Endothelial cell (in vitro differentiated cells): Measurements from ENCODE around the gene PHLDA1. TPM values are rescaled to one million over a fixed set of nuclear protein-coding genes. Genes with fewer than 3 reads are reported as not detected.

Experiments
- DNase-seq: peaks from one replicate; pipeline ENCODE4 v3.0.0; 2021; ENCODE audit warnings: low spot score
- H3K27ac Mint-ChIP-seq: one replicate; pipeline ENCODE4 v1.8.0; 2021; ENCODE audit warnings: mixed read lengths, inconsistent platforms; ENCODE audit not compliant: unreplicated experiment
- H3K27me3 Mint-ChIP-seq: one replicate; pipeline ENCODE4 v1.8.0; 2021; ENCODE audit warnings: mild to moderate bottlenecking, moderate library complexity, mixed read lengths, inconsistent platforms; ENCODE audit not compliant: unreplicated experiment
- H3K36me3 Mint-ChIP-seq: one replicate; pipeline ENCODE4 v1.8.0; 2021; ENCODE audit warnings: mild to moderate bottlenecking, low read depth, mixed read lengths, inconsistent platforms; ENCODE audit not compliant: unreplicated experiment
- H3K4me1 Mint-ChIP-seq: one replicate; pipeline ENCODE4 v1.8.0; 2021; ENCODE audit warnings: mild to moderate bottlenecking, mixed read lengths, inconsistent platforms; ENCODE audit not compliant: unreplicated experiment
- H3K4me3 Mint-ChIP-seq: one replicate; pipeline ENCODE4 v1.8.0; 2021; ENCODE audit warnings: mild to moderate bottlenecking, mixed read lengths, inconsistent platforms; ENCODE audit not compliant: unreplicated experiment
- H3K9me3 Mint-ChIP-seq: one replicate; pipeline ENCODE4 v1.8.0; 2021; ENCODE audit warnings: mixed read lengths, inconsistent platforms; ENCODE audit not compliant: unreplicated experiment
- total RNA-seq: library from RNA; stranded (reverse); fragmentation: NEBNext Ultra II Directional; extraction: Animal tissue kit (Norgen Biotek cat#: 25700); gene quantifications from one replicate; pipeline ENCODE4 v1.2.1, GENCODE V29; 2021; ENCODE audit not compliant: unreplicated experiment
- TF ChIP-seq, protein P1 (sequence below): fragments of 200-600 bp; sonication (generic); IDR thresholded peaks from one replicate; pipeline ENCODE4 v1.5.0; 2021; ENCODE audit warnings: antibody characterized with exemption; ENCODE audit not compliant: unreplicated experiment

The PHLDA1 gene
- total RNA-seq, 1 donor from 2014 or later = 50.3 TPM

DNA sequence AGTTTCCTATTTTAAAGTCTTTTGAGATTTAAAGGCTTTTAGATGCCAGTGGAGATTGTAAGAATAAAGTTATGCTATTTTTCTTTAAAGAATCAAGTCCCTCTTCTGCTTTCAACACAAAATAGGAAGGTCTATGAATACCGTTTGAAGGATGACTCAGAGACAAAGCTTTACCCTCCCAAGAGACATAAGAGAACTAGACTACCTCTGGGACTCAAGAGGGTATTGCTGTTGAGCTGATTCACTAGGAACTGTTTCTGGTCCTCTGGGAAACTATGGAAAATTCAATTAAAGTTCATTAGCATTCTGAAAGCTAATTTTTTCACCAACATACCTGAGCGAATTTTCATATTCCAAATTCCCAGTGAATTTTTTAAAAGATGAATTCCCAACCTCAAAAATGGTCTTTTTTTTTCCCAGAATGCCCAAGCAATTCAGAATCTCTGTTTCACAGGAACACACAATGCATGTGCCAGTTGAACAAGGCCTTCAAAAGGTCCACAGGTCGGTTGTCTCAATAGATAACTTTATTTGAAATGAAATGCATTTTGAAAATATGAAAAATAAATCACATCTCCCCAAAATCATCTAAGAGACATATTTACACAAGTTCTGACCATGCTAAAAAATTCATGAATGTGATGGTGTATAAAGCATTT is 6.5 kb downstream of the PHLDA1 start:
- H3K4me1 Mint-ChIP-seq = peaks cover 23% of the 10 kb centered on the region
- DNase-seq = no peak
- TF ChIP-seq, protein P1, sequence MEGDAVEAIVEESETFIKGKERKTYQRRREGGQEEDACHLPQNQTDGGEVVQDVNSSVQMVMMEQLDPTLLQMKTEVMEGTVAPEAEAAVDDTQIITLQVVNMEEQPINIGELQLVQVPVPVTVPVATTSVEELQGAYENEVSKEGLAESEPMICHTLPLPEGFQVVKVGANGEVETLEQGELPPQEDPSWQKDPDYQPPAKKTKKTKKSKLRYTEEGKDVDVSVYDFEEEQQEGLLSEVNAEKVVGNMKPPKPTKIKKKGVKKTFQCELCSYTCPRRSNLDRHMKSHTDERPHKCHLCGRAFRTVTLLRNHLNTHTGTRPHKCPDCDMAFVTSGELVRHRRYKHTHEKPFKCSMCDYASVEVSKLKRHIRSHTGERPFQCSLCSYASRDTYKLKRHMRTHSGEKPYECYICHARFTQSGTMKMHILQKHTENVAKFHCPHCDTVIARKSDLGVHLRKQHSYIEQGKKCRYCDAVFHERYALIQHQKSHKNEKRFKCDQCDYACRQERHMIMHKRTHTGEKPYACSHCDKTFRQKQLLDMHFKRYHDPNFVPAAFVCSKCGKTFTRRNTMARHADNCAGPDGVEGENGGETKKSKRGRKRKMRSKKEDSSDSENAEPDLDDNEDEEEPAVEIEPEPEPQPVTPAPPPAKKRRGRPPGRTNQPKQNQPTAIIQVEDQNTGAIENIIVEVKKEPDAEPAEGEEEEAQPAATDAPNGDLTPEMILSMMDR = no peak
- peaks cover 2% of the 10 kb centered on the region for H3K27me3 Mint-ChIP-seq
- peaks cover 17% of the 10 kb centered on the region for H3K36me3 Mint-ChIP-seq
- no peak overlapping the region for H3K4me3 Mint-ChIP-seq
- no peaks in the 10 kb centered on the region for H3K9me3 Mint-ChIP-seq
- H3K27ac Mint-ChIP-seq = no peak overlapping the region

DNA sequence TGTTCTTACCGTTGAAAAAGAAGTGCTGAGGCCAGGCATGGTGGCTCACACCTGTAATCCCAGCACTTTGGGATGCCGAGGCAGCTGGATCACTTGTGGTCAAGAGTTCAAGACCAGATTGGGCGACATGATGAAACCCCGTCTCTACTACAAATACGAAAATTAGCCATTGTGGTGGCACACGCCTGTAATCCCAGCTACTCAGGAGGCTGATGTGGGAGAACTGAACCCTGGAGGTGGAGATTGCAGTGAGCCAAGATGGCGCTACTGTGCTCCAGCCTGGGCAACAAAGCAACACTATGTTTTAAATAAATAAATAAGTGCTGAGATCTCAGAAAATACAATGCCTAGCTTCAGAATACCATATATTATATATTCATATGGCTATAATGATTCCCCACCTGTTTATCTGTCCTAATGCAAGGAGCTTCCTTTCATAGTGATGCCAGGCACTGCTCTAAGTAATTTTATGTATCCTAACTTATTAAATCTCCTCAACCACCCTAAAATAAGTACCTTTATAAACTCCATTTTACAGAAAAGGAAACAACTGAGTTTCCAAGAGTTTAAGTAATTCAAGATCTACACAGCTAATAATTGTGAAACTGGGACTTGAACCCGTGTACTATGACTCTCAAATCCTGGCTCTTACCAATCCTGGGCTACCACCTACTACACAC is 7.3 kb downstream of the PHLDA1 start:
- Mint-ChIP-seq H3K27me3 (peaks cover 2% of the 10 kb centered on the region), H3K9me3 (no peaks in the 10 kb centered on the region), H3K36me3 (peaks cover 9% of the 10 kb centered on the region), H3K4me3 (no peak overlapping the region), H3K27ac (no peak overlapping the region), H3K4me1 (peaks cover 22% of the 10 kb centered on the region)
- TF ChIP-seq, protein P1 = no peak
- no peak for DNase-seq

DNA sequence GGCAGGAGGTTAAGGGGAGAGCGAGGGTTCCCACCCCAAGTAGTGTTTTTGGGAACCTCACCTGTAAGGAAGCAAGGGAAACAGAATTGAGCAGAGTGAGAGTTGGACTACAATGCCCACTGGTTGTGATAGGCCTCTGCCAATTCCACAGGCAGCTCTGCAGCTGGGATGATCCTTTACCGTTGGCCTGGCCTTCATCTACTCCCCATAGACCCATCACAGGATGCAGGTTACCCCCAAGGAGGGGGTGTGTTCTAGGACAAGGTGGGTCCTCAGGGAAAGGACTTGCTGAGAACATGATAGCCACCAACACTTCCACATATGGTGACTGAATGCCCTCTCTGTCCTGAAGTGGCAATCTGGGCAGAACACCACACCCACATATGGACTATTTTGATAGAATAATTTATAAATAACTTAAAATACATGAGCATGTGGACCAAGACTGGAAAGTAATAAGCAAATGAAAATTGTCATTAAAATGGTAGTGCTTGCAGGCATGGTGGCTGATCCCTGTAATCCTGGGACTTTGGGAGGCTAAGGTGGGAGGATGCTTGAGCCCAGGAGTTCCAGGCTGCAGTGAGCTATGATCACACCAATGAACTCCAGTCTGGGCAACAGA is 8.4 kb downstream of the PHLDA1 start:
- no peak for DNase-seq
- Mint-ChIP-seq H3K27me3 (peaks cover 2% of the 10 kb centered on the region), H3K27ac (no peak overlapping the region), H3K36me3 (no peaks in the 10 kb centered on the region), H3K9me3 (no peaks in the 10 kb centered on the region), H3K4me3 (no peak overlapping the region), H3K4me1 (peaks cover 19% of the 10 kb centered on the region)
- TF ChIP-seq, protein P1 = no peak

DNA sequence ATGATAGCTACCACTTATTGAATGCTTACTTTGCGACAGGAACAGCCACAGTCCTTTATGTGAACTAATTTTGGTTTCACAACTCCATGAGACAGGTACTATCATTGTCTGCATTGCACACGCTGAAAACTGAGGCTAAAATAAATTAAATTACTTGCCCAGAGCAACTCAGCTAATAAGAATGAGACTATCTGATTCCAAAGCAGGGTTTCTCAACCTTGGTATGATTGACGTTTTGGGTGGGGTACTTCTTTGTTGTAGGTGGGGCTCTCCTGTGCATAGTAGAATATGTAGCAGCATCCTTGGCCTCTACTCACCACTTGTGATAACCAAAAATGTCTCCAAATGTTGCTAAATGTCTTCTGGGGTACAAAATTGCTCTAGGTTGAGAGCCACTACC is 9.1 kb downstream of the PHLDA1 start:
- Mint-ChIP-seq H3K4me3 (no peak overlapping the region), H3K9me3 (no peaks in the 10 kb centered on the region), H3K36me3 (no peaks in the 10 kb centered on the region), H3K27me3 (peaks cover 2% of the 10 kb centered on the region), H3K27ac (no peak overlapping the region), H3K4me1 (peaks cover 17% of the 10 kb centered on the region)
- TF ChIP-seq, protein P1 = no peak
- DNase-seq = no peak
